Stimulated activated CD4-positive, alpha-beta T cell treated with anti-CD3 and anti-CD28 coated beads, Interleukin-1b, Interleukin-23, amount 100 ng/mL, for 24 hours (primary cell): ENCODE data around the gene DSCAML1.

Experiments
- DNase-seq, 4 experiments: peaks; one replicate each; pipeline ENCODE4 v3.0.0-alpha.2; 2020; ENCODE audit warnings: low read depth in 4 of 4, low spot score in 1 of 4

The DSCAML1 gene

DNA sequence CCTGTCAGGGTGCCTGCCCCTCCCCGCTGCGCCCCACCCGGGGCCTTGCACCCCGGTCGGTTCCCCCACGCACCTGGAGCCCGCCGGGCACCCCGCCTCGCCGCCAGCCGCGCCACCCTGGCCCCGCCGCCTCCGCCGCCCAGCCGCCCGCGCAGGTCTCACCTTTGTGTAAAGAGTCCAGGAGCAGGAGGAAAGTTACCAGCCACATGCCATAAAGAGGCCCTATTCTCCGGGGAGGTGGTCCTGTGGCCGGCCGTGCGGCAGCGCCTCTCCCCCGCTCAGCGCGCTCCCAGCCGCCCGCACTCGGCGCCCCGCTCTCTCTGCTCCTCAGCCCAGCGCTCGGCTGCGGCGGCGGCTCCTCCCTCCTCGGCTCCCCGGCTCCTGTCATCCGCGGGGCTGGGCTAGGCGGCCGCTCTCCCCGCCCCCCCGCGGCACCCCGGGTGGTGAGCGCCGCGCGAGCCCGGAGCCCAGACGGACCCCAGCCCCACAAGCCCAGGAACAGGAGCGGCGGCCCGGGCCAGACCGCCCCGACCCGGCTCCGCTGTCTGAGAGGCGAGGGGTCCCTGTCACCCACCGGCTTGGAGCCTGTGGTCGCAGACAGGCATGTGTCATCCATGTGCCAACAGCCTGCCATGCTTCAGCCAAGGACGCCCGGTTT, at the start of gene DSCAML1:
DSCAML1 (minus strand) TSS at position 345 of the 658 bp plus-strand sequence; CDS start at position 208, 137 bp downstream.
- DNase-seq: no peak

DNA sequence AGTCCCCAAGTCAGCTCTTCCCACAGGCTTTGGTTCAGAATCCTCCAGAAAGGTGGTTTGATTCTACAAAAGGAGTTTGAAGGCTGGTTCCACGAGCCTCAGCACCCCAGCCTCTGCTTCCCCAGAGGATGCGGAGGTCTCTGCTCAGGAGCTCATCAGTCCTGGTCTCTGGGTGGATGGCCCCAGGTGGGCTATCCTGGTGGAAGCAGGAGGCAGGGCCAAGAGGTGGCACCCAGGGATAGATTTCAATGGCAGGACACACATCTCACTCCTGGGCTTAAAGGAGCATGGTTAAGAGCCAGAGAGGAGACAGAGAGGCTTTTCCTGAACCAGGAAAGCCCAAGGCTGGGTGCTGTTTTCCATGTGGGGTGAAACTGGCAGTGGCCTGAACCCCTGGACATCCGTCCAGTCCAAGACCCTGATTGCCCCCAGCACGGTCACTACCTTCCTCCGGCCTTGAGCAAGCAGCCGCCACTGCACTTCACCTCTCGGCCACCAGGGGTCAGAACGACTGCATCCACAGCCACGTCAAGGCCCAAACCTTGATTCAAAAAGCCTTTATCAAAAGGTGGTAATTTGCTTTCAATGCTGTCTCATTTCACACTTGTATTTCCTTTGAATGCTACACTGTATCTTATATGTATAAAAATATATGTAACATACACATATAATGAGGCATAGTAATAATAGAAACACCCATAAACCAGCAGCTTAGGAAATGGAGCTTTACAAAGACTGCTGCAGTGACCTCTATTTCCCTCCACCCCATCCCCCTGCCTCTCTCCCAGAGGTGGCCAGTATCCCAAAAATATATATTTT, 46.9 kb upstream of the DSCAML1 start:
- peak; percentile 65 to 81 (median 76) for DNase-seq

DNA sequence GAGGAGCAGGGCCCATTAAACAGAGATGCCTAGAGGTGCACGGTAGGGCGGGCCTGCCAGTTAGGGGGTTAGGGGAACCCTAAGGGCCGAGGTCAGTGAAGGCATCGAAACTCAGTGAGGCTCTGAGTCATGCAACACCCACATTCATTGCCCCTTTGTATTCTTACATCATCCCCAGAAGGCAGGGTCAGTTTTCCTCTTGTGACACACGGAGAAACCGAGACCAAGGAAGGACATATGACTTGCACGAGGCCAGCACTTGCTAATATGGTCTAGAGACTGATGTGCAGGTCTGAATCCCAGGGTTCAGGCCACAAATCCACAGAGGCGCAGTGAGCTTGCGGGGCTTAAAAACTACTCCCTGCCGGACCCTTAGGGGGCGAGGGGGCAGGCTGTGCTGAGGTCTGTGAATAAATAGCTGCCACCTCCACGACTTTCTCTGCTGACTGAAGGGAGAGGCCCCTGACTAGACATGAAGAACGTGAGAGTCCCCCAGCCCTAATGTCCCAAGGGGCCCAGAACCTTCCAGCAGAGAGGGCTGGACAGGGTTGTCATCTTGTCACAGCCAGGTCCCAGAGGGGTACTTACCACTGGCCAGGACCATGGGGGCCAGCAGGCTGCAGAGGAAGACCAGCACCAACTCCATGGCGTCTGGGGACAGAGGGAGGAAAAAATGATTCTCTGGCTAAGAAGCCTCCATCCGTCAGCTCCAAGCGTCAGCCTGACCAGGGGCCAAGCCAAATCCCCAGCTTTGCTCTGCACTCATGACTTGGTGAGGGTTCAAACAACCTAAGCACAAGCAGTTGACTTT, 45.3 kb upstream of the DSCAML1 start:
- no peak for DNase-seq

GRCh38 chr11:117841551-117842031, 44.6 kb upstream of the DSCAML1 start:
- no peak for DNase-seq

DNA sequence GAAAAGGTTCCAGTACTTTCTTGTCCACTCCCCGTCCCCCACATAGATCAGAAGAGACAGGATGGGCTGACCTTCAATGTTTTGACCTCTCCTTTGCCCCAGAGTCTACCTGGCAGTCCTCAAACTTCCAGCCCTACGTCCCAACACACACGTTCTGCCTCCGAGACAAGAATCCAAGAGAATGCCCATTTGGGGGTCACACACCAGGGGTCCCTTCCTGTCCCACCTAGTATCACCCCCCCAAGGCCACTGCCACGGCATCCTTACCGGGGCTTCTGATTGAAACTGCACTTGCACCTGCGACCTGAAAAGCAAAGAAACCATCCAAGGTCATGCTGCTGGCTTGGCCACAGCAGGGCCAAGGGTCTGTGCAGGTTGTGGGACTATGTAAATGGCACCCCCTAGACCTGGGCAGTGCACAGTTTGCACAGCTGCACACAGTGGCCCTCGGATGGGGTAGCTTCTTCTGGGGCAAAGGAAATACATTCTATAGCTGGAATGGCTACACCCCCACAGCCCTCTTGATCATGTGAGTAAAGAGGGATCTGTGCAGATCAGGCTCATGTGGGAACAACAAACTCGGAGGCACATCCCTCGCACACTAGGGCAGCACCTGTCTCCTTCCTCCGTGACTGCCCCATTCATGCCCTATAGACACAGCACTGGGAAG, 44.0 kb upstream of the DSCAML1 start:
- no peak for DNase-seq

- no peak for DNase-seq
Observed at GRCh38 chr11:117839936-117840813, 43.2 kb upstream of the DSCAML1 start.

DNA sequence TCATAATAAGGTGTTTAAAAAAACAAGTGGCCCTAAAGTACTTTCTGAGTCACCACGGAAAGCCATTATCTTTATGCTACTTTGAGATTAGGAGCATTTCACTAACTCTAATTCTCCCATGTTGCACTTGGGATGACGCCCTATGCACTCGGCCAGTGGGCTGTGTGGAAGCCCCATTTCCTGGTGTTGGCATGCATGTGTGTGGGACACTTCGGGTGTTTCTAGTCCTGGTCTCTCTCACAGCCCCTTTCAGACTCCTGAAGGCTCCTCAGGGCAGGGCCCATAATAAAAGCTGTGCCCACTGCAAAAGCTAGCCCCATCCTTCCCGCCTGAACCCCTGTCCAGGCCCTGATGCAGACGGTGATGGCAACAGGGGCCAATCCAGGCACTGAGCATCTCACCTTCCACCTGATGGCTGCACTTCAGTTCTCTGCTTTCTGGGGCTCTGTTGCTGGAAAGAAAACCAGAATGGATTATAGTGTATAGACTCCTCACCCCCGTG, 42.4 kb upstream of the DSCAML1 start:
- DNase-seq: no peak

GRCh38 chr11:117838901-117839300, 41.9 kb upstream of the DSCAML1 start:
- DNase-seq: no peak

GRCh38 chr11:117837791-117838190, 40.8 kb upstream of the DSCAML1 start:
- no peak for DNase-seq

- no peak for DNase-seq
Observed at GRCh38 chr11:117837070-117837776, 40.2 kb upstream of the DSCAML1 start.

- DNase-seq: no peak
Observed at GRCh38 chr11:117836077-117836960, 39.3 kb upstream of the DSCAML1 start.

GRCh38 chr11:117835576-117835975, 38.6 kb upstream of the DSCAML1 start:
- DNase-seq: no peak

DNA sequence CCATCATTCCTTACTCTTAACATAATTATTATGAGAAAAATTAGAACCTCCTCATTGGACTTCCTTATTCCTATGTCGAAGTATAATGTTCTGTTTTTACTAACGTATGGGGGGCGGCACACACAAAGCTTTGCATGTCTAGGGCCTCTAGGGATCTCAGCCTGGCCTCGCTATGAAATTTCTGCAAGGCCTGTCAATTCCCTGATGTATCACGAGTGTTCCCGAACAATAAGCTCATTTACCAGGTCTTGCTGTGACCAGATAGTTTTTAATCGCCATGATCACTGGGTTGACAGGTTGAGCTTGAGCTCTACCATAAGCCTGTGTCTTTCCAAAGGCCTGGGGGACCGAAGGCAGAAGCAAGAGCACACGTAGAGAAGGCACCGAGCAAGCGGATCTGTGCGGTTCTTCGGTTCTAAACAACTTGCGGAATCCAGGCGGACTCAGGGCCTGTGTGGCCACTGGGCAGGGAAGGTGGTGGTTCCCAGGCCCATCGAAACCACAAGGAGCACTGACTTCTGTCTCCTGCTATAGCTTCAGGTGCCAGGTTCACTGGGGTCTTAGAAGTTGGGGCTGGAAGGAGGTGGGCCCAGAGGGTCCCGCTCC, 37.9 kb upstream of the DSCAML1 start:
- DNase-seq: no peak

GRCh38 chr11:117834068-117834810, 37.2 kb upstream of the DSCAML1 start:
- no peak for DNase-seq

GRCh38 chr11:117833401-117833891, 36.4 kb upstream of the DSCAML1 start:
- DNase-seq: no peak

DNA sequence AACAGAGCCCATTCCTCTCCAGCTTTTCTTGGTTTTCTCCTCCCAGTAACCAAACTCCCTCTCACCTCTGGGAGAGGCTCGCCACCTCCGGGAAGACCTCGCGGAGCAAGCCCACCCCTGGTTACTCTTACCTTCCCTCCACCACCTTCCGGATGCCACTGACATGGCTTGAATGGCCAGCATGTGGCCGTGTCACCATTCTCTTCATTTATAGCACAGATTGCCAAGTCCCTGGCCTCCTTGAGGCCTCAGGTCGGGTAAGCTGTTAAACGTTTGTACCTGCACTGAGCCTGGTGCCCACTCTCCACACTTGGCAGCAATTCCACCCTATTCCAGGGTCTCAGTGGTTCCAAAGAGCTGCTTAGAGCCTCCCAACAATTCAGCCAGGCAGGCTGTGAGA, 35.5 kb upstream of the DSCAML1 start:
- no peak for DNase-seq
